Measurements from ENCODE around the gene H3-3A. TPM values are rescaled to one million over a fixed set of nuclear protein-coding genes. Genes with fewer than 3 reads are reported as not detected.
A peak's percentile ranks its signal among the peaks of the same experiment; 100 is the strongest.

The H3-3A gene
- polyA plus RNA-seq, 1 donor from 2014 or later, result 2,124 TPM

DNA sequence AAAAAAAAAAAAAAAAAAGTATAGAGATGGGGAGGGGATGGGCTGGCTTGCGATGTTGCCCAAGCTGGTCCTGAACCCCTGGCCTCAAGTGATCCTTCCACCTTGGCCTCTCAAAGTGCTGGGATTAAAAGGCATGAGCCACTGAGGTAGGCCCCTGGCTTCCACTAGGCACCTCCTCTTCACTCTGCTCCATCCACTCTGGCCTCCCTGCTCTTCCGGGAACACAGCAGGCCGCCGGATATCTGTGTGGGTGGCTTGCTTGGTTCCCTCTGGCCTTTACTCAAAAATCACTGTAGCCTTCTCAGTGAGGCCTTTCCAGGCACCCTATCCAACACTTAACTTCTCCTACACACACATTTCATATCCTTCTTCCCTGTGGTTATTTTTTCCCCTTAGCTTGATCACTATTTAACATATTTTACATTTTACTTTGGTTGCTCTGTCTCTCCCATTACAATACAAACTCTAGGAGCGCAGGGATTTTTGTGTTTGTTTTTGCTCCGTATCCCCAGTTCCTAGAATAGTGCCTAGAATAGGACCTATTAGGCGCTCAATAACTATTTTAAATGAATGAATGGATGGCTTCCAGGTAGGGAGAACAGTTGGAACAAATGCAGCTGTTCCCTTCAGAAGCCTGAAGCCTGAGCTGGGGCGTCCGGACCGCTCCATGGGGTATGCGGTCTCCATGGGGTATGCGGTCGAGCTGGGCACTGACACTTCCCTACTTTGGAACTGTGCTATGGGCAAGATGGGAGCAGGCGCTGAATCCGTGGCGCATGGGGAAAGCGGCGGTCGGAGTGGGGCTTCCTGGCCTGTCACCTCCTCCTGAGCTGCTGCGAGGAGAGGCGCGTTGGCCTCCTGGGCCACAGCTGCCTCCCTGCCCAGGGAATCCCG, 46.7 kb downstream of the H3-3A start:
- Histone ChIP-seq H3K36me3 (ENCODE audit: insufficient read depth, low read length) (no peaks in the 10 kb centered on the region), H4K20me1 (ENCODE audit: insufficient read depth) (no peaks in the 10 kb centered on the region), H3K4me3 (ENCODE audit: low read length) (peak overlapping the region; percentile 79), H3K27me3 (ENCODE audit: insufficient read depth, low read depth, low read length) (no peaks in the 10 kb centered on the region), H3F3A (ENCODE audit: insufficient read depth, low read length, poor library complexity, severe bottlenecking) (no peaks in the 10 kb centered on the region), H3K9me3 (ENCODE audit: low read length) (no peaks in the 10 kb centered on the region), H3K79me2 (replicated peaks; ENCODE audit: insufficient read depth, low read length) (no peaks in the 10 kb centered on the region), H2AFZ (ENCODE audit: low read depth, low read length) (peak overlapping the region; percentile 60), H3K9ac (ENCODE audit: low read length) (peak overlapping the region; percentile 72), H3K9me2 (ENCODE audit: insufficient read depth, low read length) (no peaks in the 10 kb centered on the region), H3K27ac (ENCODE audit: low read length) (peak overlapping the region; percentile 57), H3K4me2 (ENCODE audit: low read length) (peak overlapping the region; percentile 80)
- TF ChIP-seq, protein P1, sequence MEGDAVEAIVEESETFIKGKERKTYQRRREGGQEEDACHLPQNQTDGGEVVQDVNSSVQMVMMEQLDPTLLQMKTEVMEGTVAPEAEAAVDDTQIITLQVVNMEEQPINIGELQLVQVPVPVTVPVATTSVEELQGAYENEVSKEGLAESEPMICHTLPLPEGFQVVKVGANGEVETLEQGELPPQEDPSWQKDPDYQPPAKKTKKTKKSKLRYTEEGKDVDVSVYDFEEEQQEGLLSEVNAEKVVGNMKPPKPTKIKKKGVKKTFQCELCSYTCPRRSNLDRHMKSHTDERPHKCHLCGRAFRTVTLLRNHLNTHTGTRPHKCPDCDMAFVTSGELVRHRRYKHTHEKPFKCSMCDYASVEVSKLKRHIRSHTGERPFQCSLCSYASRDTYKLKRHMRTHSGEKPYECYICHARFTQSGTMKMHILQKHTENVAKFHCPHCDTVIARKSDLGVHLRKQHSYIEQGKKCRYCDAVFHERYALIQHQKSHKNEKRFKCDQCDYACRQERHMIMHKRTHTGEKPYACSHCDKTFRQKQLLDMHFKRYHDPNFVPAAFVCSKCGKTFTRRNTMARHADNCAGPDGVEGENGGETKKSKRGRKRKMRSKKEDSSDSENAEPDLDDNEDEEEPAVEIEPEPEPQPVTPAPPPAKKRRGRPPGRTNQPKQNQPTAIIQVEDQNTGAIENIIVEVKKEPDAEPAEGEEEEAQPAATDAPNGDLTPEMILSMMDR (IDR thresholded peaks at IDR 0.05; ENCODE audit: poor library complexity, severe bottlenecking), result peak; percentile 24
- TF ChIP-seq POLR2AphosphoS5 (IDR thresholded peaks at IDR 0.05), result no peak

GRCh38 chr1:226109829-226110248, 47.3 kb downstream of the H3-3A start:
- peak overlapping the region; percentile 64 for H3K27ac ChIP-seq (ENCODE audit: low read length)
- H3K4me3 ChIP-seq (ENCODE audit: low read length), result peak overlapping the region; percentile 79
- H3K27me3 ChIP-seq (ENCODE audit: insufficient read depth, low read depth, low read length), result no peaks in the 10 kb centered on the region
- TF ChIP-seq EP300 (conservative IDR thresholded peaks at IDR 0.05; ENCODE audit: poor library complexity, severe bottlenecking), result no peak
- TF ChIP-seq MXI1 (conservative IDR thresholded peaks at IDR 0.05; ENCODE audit: poor library complexity, severe bottlenecking), result peak; percentile 23
- peak; percentile 26 for TF ChIP-seq TAF1 (IDR thresholded peaks at IDR 0.05; ENCODE audit: low read depth)
- TF ChIP-seq REST (IDR thresholded peaks at IDR 0.05; ENCODE audit: borderline replicate concordance), result peak; percentile 15
- TF ChIP-seq POLR2AphosphoS5 (IDR thresholded peaks at IDR 0.05), result peak; percentile 52
- TF ChIP-seq RAD21 (conservative IDR thresholded peaks at IDR 0.05), result no peak
- H3K79me2 ChIP-seq (replicated peaks; ENCODE audit: insufficient read depth, low read length), result no peaks in the 10 kb centered on the region
- peak overlapping the region; percentile 80 for H3K4me2 ChIP-seq (ENCODE audit: low read length)
- H3K9me3 ChIP-seq (ENCODE audit: low read length), result no peaks in the 10 kb centered on the region
- no peaks in the 10 kb centered on the region for H3K9me2 ChIP-seq (ENCODE audit: insufficient read depth, low read length)
- no peaks in the 10 kb centered on the region for H3K36me3 ChIP-seq (ENCODE audit: insufficient read depth, low read length)
- peak overlapping the region; percentile 72 for H3K9ac ChIP-seq (ENCODE audit: low read length)
- H4K20me1 ChIP-seq (ENCODE audit: insufficient read depth), result no peaks in the 10 kb centered on the region
- H3F3A ChIP-seq (ENCODE audit: insufficient read depth, low read length, poor library complexity, severe bottlenecking), result no peaks in the 10 kb centered on the region
- H2AFZ ChIP-seq (ENCODE audit: low read depth, low read length), result peak overlapping the region; percentile 60

All from neural cell (in vitro differentiated cells).